Astrocyte (in vitro differentiated cells and primary cell): Measurements from ENCODE around the gene ARRDC4. TPM values are rescaled to one million over a fixed set of nuclear protein-coding genes. Genes with fewer than 3 reads are reported as not detected.

Experiments
- DNase-seq: peaks from one replicate; pipeline ENCODE4 v3.0.0-alpha.2; 2010; ENCODE audit warnings: low read depth
- FAIRE-seq: peaks from 2 replicates; lab custom pipeline; 2011; peaks lifted over from hg19 to GRCh38; lab: Jason Lieb, UNC
- H2AFZ ChIP-seq: 2 replicates; pipeline ENCODE4 v1.6.0; 2012; ENCODE audit warnings: low read depth, low read length, inconsistent platforms
- H3K27ac ChIP-seq: 2 replicates; pipeline ENCODE4 v1.5.1; 2011; ENCODE audit warnings: low read depth, low read length, inconsistent platforms
- H3K27me3 ChIP-seq: 2 replicates; pipeline ENCODE4 v1.6.0; 2011; ENCODE audit warnings: low read length, inconsistent platforms; ENCODE audit not compliant: insufficient read depth
- H3K36me3 ChIP-seq: 2 replicates; pipeline ENCODE4 v1.5.1; 2011; ENCODE audit warnings: low read length, inconsistent platforms; ENCODE audit not compliant: insufficient read depth
- H3K4me1 ChIP-seq: 2 replicates; pipeline ENCODE4 v1.5.1; 2011; ENCODE audit warnings: low read length, inconsistent platforms; ENCODE audit not compliant: insufficient read depth
- H3K4me2 ChIP-seq: 2 replicates; pipeline ENCODE4 v1.6.0; 2012; ENCODE audit warnings: low read length, inconsistent platforms
- H3K4me3 ChIP-seq: 2 replicates; pipeline ENCODE4 v1.5.1; 2011; ENCODE audit warnings: low read depth, mild to moderate bottlenecking, low read length, inconsistent platforms; ENCODE audit not compliant: insufficient read depth
- H3K79me2 ChIP-seq: 2 replicates; pipeline ENCODE4 v1.6.0; 2012; ENCODE audit warnings: mild to moderate bottlenecking, low read length, inconsistent platforms; ENCODE audit not compliant: insufficient read depth
- H3K9ac ChIP-seq: 2 replicates; pipeline ENCODE4 v1.6.0; 2012; ENCODE audit warnings: mild to moderate bottlenecking, low read length, inconsistent platforms
- H3K9me3 ChIP-seq: 2 replicates; pipeline ENCODE4 v1.5.1; 2012; ENCODE audit warnings: low read depth, mild to moderate bottlenecking, low read length, inconsistent platforms; ENCODE audit not compliant: insufficient read depth
- H4K20me1 ChIP-seq: 2 replicates; pipeline ENCODE4 v1.6.0; 2012; ENCODE audit warnings: low read length, inconsistent platforms; ENCODE audit not compliant: insufficient read depth
- H3K27ac Mint-ChIP-seq: one replicate; pipeline ENCODE4 v1.8.0; 2021; ENCODE audit warnings: mild to moderate bottlenecking, mixed read lengths; ENCODE audit not compliant: unreplicated experiment
- H3K27me3 Mint-ChIP-seq: one replicate; pipeline ENCODE4 v1.8.0; 2021; ENCODE audit warnings: low read depth, mixed read lengths; ENCODE audit not compliant: unreplicated experiment
- H3K36me3 Mint-ChIP-seq: one replicate; pipeline ENCODE4 v1.8.0; 2021; ENCODE audit warnings: low read depth, mixed read lengths; ENCODE audit not compliant: unreplicated experiment
- H3K4me1 Mint-ChIP-seq: one replicate; pipeline ENCODE4 v1.8.0; 2021; ENCODE audit warnings: low read depth, mixed read lengths; ENCODE audit not compliant: unreplicated experiment
- H3K4me3 Mint-ChIP-seq: one replicate; pipeline ENCODE4 v1.8.0; 2021; ENCODE audit warnings: mild to moderate bottlenecking, moderate library complexity, mixed read lengths; ENCODE audit not compliant: unreplicated experiment
- H3K9me3 Mint-ChIP-seq: one replicate; pipeline ENCODE4 v1.8.0; 2021; ENCODE audit warnings: mild to moderate bottlenecking, mixed read lengths; ENCODE audit not compliant: unreplicated experiment
- CTCF ChIP-seq: IDR thresholded peaks from 2 replicates; pipeline ENCODE4 v1.5.1; 2011; ENCODE audit warnings: low read depth, mild to moderate bottlenecking, inconsistent platforms, low read length, moderate library complexity; ENCODE audit not compliant: insufficient read depth
- EZH2 ChIP-seq: IDR thresholded peaks from 2 replicates; pipeline ENCODE4 v1.6.1; 2012; ENCODE audit warnings: mild to moderate bottlenecking, low read length, inconsistent platforms; ENCODE audit not compliant: insufficient read depth
- total RNA-seq: library from RNA; stranded (reverse); gene quantifications from 2 replicates; pipeline ENCODE4 v1.2.1, GENCODE V29; 2021

Gene ARRDC4
- total RNA-seq, 1 donor from 2014 or later: 30.4 TPM

GRCh38 chr15:98000249-98001203, 40.0 kb downstream of the ARRDC4 start:
- Mint-ChIP-seq H3K27me3 (no peaks in the 10 kb centered on the region), H3K36me3 (no peaks in the 10 kb centered on the region), H3K27ac (no peak overlapping the region), H3K9me3 (peaks cover 3% of the 10 kb centered on the region), H3K4me3 (no peak overlapping the region), H3K4me1 (peaks cover 9% of the 10 kb centered on the region)
- Histone ChIP-seq H4K20me1 (no peaks in the 10 kb centered on the region), H3K36me3 (no peaks in the 10 kb centered on the region), H3K27ac (no peak overlapping the region), H3K9ac (no peak overlapping the region), H2AFZ (no peak overlapping the region), H3K79me2 (no peaks in the 10 kb centered on the region), H3K4me3 (no peak overlapping the region), H3K4me1 (peaks cover 5% of the 10 kb centered on the region), H3K27me3 (no peaks in the 10 kb centered on the region), H3K4me2 (no peak overlapping the region), H3K9me3 (peaks cover 5% of the 10 kb centered on the region)
- peak; percentile 92 for DNase-seq
- no peak for FAIRE-seq
- no peak for TF ChIP-seq CTCF
- no peak for TF ChIP-seq EZH2

- no peak overlapping the region for H3K9ac ChIP-seq
- no peak overlapping the region for H3K4me3 Mint-ChIP-seq
- H3K4me1 Mint-ChIP-seq: peaks cover 9% of the 10 kb centered on the region
- H3K4me1 ChIP-seq: peaks cover 5% of the 10 kb centered on the region
- no peak overlapping the region for H2AFZ ChIP-seq
- no peak for DNase-seq
- no peak overlapping the region for H3K27ac ChIP-seq
- no peaks in the 10 kb centered on the region for H3K36me3 ChIP-seq
- no peak overlapping the region for H3K4me2 ChIP-seq
- H3K27ac Mint-ChIP-seq: no peak overlapping the region
- H3K27me3 Mint-ChIP-seq: no peaks in the 10 kb centered on the region
- no peaks in the 10 kb centered on the region for H3K79me2 ChIP-seq
- no peaks in the 10 kb centered on the region for H3K36me3 Mint-ChIP-seq
- H3K4me3 ChIP-seq: no peak overlapping the region
- no peaks in the 10 kb centered on the region for H4K20me1 ChIP-seq
- no peak for FAIRE-seq
- peaks cover 5% of the 10 kb centered on the region for H3K9me3 ChIP-seq
- H3K9me3 Mint-ChIP-seq: no peaks in the 10 kb centered on the region
- no peaks in the 10 kb centered on the region for H3K27me3 ChIP-seq
- TF ChIP-seq EZH2 (no peak), CTCF (no peak)
Observed at GRCh38 chr15:98001663-98002194, 41.2 kb downstream of the ARRDC4 start.

GRCh38 chr15:98002419-98002818, 41.9 kb downstream of the ARRDC4 start:
- H3K4me1 ChIP-seq: peaks cover 5% of the 10 kb centered on the region
- Mint-ChIP-seq H3K9me3 (no peaks in the 10 kb centered on the region), H3K27me3 (no peaks in the 10 kb centered on the region), H3K4me3 (no peak overlapping the region), H3K36me3 (no peaks in the 10 kb centered on the region), H3K27ac (no peak overlapping the region), H3K4me1 (peaks cover 9% of the 10 kb centered on the region)
- no peak overlapping the region for H2AFZ ChIP-seq
- no peak overlapping the region for H3K9ac ChIP-seq
- no peak for TF ChIP-seq EZH2
- TF ChIP-seq CTCF: no peak
- H3K36me3 ChIP-seq: no peaks in the 10 kb centered on the region
- DNase-seq: no peak
- H3K4me2 ChIP-seq: no peak overlapping the region
- H3K9me3 ChIP-seq: peaks cover 5% of the 10 kb centered on the region
- no peaks in the 10 kb centered on the region for H4K20me1 ChIP-seq
- H3K27ac ChIP-seq: no peak overlapping the region
- H3K27me3 ChIP-seq: no peaks in the 10 kb centered on the region
- FAIRE-seq: no peak
- H3K79me2 ChIP-seq: no peaks in the 10 kb centered on the region
- no peak overlapping the region for H3K4me3 ChIP-seq
